IMR-90 (cell line): ENCODE results near the gene FLT3. TPM values are rescaled to one million over a fixed set of nuclear protein-coding genes. Genes with fewer than 3 reads are reported as not detected.

Experiments used
- ATAC-seq: fragments of 200-7000 bp; cut with Tn5 transposase; 2 replicates; pipeline ENCODE4 v1.9.1; 2020; ENCODE audit warnings: low read depth, mild to moderate bottlenecking, moderate library complexity
- BruUV-seq: library from RNA; stranded (reverse); fragments of 400-500 nt; replicated peaks from 2 replicates; lab custom pipeline; 2021; lab: Mats Ljungman, UMichigan
- CTCF ChIA-PET: fragments of 300-600 bp; formaldehyde crosslinking; extraction: SDS; loops from one replicate; lab custom pipeline; 2021; ENCODE audit warnings: antibody characterized with exemption; lab: Yijun Ruan, JAX
- POLR2A ChIA-PET: fragments of 300-600 bp; sonication (Branson Sonifier 250); formaldehyde crosslinking; loops from one replicate; lab custom pipeline; 2022; ENCODE audit warnings: antibody characterized with exemption; ENCODE audit not compliant: unreplicated experiment; lab: Charles Lee
- DNase-seq: peaks from one replicate; pipeline ENCODE4 v3.0.0; 2013
- H2AFZ ChIP-seq: replicated peaks from 2 replicates; pipeline ENCODE3; 2013; ENCODE audit warnings: low read length, mild to moderate bottlenecking; ENCODE audit not compliant: poor library complexity
- H2AK5ac ChIP-seq: 2 replicates; pipeline ENCODE4 v1.6.1; 2013; ENCODE audit warnings: low read depth, low read length, inconsistent platforms
- H2AK9ac ChIP-seq: replicated peaks from 2 replicates; pipeline ENCODE3; 2013; ENCODE audit warnings: mild to moderate bottlenecking, low read depth, low read length, moderate library complexity; ENCODE audit not compliant: poor library complexity
- H2BK120ac ChIP-seq: 2 replicates; pipeline ENCODE4 v1.6.1; 2013; ENCODE audit warnings: low read depth, low read length, inconsistent platforms
- H2BK15ac ChIP-seq: 3 replicates; pipeline ENCODE4 v1.6.1; 2013; ENCODE audit warnings: low read depth, low read length, inconsistent platforms
- H2BK20ac ChIP-seq: 2 replicates; pipeline ENCODE4 v1.6.1; 2013; ENCODE audit warnings: low read depth, mild to moderate bottlenecking, inconsistent platforms, low read length, moderate library complexity
- H2BK5ac ChIP-seq: 2 replicates; pipeline ENCODE4 v1.6.1; 2013; ENCODE audit warnings: mild to moderate bottlenecking, low read depth, low read length, inconsistent platforms; ENCODE audit not compliant: poor library complexity, severe bottlenecking
- H3K14ac ChIP-seq: replicated peaks from 2 replicates; pipeline ENCODE4 v1.6.1; 2013; ENCODE audit warnings: low read depth, low read length, inconsistent platforms
- H3K18ac ChIP-seq: 2 replicates; pipeline ENCODE4 v1.6.1; 2013; ENCODE audit warnings: low read depth, low read length, control low read depth
- H3K23ac ChIP-seq: 2 replicates; pipeline ENCODE4 v1.6.1; 2013; ENCODE audit warnings: low read depth, low read length, inconsistent platforms
- H3K27ac ChIP-seq: 2 replicates; pipeline ENCODE4 v1.5.1; 2013; ENCODE audit warnings: mild to moderate bottlenecking, control low read depth, low read length; ENCODE audit not compliant: insufficient read depth
- H3K27me3 ChIP-seq: 2 replicates; pipeline ENCODE4 v1.6.1; 2013; ENCODE audit warnings: low read length; ENCODE audit not compliant: control insufficient read depth, insufficient read depth
- H3K36me3 ChIP-seq: 2 replicates; pipeline ENCODE4 v1.6.1; 2013; ENCODE audit warnings: low read length, mixed read lengths; ENCODE audit not compliant: control insufficient read depth, insufficient read depth
- H3K4ac ChIP-seq: 2 replicates; pipeline ENCODE4 v1.6.1; 2013; ENCODE audit warnings: low read depth, low read length, inconsistent platforms
- H3K4me1 ChIP-seq: 2 replicates; pipeline ENCODE4 v1.6.1; 2013; ENCODE audit warnings: low read length, mixed read lengths; ENCODE audit not compliant: control insufficient read depth, insufficient read depth
- H3K4me2 ChIP-seq: 2 replicates; pipeline ENCODE4 v1.6.1; 2013; ENCODE audit warnings: low read depth, mild to moderate bottlenecking, control low read depth, low read length, moderate library complexity
- H3K4me3 ChIP-seq: 2 replicates; pipeline ENCODE4 v1.5.1; 2013; ENCODE audit warnings: low read depth, mild to moderate bottlenecking, control low read depth, low read length, moderate library complexity; ENCODE audit not compliant: insufficient read depth
- H3K56ac ChIP-seq: 2 replicates; pipeline ENCODE4 v1.6.1; 2013; ENCODE audit warnings: low read length, inconsistent platforms; ENCODE audit not compliant: insufficient read depth; ENCODE audit errors: extremely low read depth
- H3K79me1 ChIP-seq, 2 experiments: 2 replicates each; pipeline ENCODE4 v1.6.1; 2013; ENCODE audit warnings: low read length in 2 of 2, inconsistent platforms in 1 of 2, low read depth in 1 of 2
- H3K9ac ChIP-seq: 2 replicates; pipeline ENCODE4 v1.6.1; 2013; ENCODE audit warnings: low read depth, low read length, control low read depth
- H3K9me1 ChIP-seq: 2 replicates; pipeline ENCODE4 v1.6.1; 2013; ENCODE audit warnings: low read length, inconsistent platforms; ENCODE audit not compliant: insufficient read depth
- H3K9me3 ChIP-seq: 2 replicates; pipeline ENCODE4 v1.6.1; 2013; ENCODE audit warnings: low read length; ENCODE audit not compliant: control insufficient read depth, insufficient read depth
- H4K20me1 ChIP-seq: 2 replicates; pipeline ENCODE4 v1.6.1; 2013; ENCODE audit warnings: low read length, inconsistent platforms; ENCODE audit not compliant: insufficient read depth
- H4K5ac ChIP-seq: 2 replicates; pipeline ENCODE4 v1.6.1; 2013; ENCODE audit warnings: mild to moderate bottlenecking, low read depth, low read length, control low read depth
- H4K8ac ChIP-seq, 2 experiments: 2 replicates each; pipeline ENCODE4 v1.6.1; 2013; ENCODE audit warnings: low read depth in 2 of 2, low read length in 2 of 2, control low read depth in 1 of 2, inconsistent platforms in 1 of 2
- H4K91ac ChIP-seq: 2 replicates; pipeline ENCODE4 v1.6.1; 2013; ENCODE audit warnings: low read depth, low read length, inconsistent platforms; ENCODE audit not compliant: insufficient read depth
- CEBPB ChIP-seq: IDR thresholded peaks from 2 replicates; pipeline ENCODE4 v1.6.1; 2012; ENCODE audit warnings: low read depth, low read length, improper control_type of control experiment
- CHD1 ChIP-seq: IDR thresholded peaks from 2 replicates; pipeline ENCODE4 v1.6.1; 2012; ENCODE audit warnings: low read depth, low read length, improper control_type of control experiment
- dilution Hi-C: fragments of 300-500 bp; cut with HindIII; formaldehyde crosslinking; loops from one replicate; pipeline ENCODE4 v1.14.3; 2018; ENCODE audit warnings: low sequenced_read_pairs; ENCODE audit not compliant: unreplicated experiment
- in situ Hi-C: fragments of 300-500 bp; cut with MboI; formaldehyde crosslinking; loops from 3 replicates; pipeline ENCODE4 v1.14.3; 2019; ENCODE audit warnings: low sequenced_read_pairs, inconsistent platforms, mixed read lengths
- intact Hi-C: fragments of 100-400 bp; cut with micrococcal nuclease; formaldehyde crosslinking; loops from 2 replicates; pipeline ENCODE4 v1.10.0; 2022
- polyA plus RNA-seq, 3 experiments: library from polyadenylated mRNA; depleted of rRNA; stranded (reverse); fragments of >200 nt; gene quantifications; 2 replicates each; pipeline ENCODE4 v1.2.3, GENCODE V29; 2012; ENCODE audit warnings: low replicate concordance in 1 of 3
- total RNA-seq: library from RNA; depleted of rRNA; stranded (reverse); fragments of >200 nt; gene quantifications from 2 replicates; pipeline ENCODE4 v1.2.3, GENCODE V29; 2012

The FLT3 gene
- total and polyA plus RNA-seq, 2 of the 4 experiments (the other 2 are of a cell fraction), result not detected

DNA sequence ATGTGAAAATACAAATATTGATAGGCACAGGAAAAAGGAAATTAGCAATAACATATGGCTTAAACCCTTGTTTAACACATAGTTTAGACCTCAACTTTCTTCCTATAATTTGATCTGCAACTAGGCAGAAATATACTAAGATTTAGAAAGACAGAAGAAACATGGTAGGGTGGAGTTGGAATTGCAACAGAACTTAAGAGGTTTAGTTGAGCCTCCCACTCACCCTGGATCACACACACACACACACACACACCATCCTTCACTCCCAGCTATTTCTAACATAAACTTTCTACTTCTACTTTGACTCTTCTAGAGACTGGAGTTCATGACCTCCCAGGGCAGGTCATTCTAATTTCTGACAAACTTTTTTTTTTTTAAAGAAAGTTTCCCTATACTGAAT, 47.4 kb downstream of the FLT3 start:
- no peaks in the 10 kb centered on the region for H3K36me3 ChIP-seq
- H3K4me3 ChIP-seq, result no peak overlapping the region
- no peak overlapping the region for H3K4ac ChIP-seq
- in situ Hi-C loops, result no loop called here
- H2AK5ac ChIP-seq, result no peak overlapping the region
- no peak overlapping the region for H2AFZ ChIP-seq
- TF ChIP-seq CEBPB (0 out of 2 replicates have a peak, but pooled peaks have one; percentile 8), CHD1 (no peak)
- CTCF ChIA-PET, result no interaction called here
- no peak overlapping the region for H2AK9ac ChIP-seq
- dilution Hi-C loops, result no loop called here
- H3K4me1 ChIP-seq, result peaks cover 2% of the 10 kb centered on the region
- intact Hi-C loops, result no loop called here
- H2BK15ac ChIP-seq, result no peak overlapping the region
- no peak overlapping the region for H3K27ac ChIP-seq
- H3K23ac ChIP-seq, result no peak overlapping the region
- H3K56ac ChIP-seq, result no peak overlapping the region
- no peak overlapping the region for H3K9ac ChIP-seq
- no peaks in the 10 kb centered on the region for H3K9me3 ChIP-seq
- POLR2A ChIA-PET, result no interaction called here
- no peak overlapping the region for H4K8ac ChIP-seq
- H3K9me1 ChIP-seq, result no peaks in the 10 kb centered on the region
- no peak overlapping the region for H4K91ac ChIP-seq
- no peak overlapping the region for H2BK120ac ChIP-seq
- H2BK5ac ChIP-seq, result no peak overlapping the region
- H3K79me1 ChIP-seq, result no peaks in the 10 kb centered on the region
- H2BK20ac ChIP-seq, result no peak overlapping the region
- no TSS peak for BruUV-seq
- no peak overlapping the region for H4K5ac ChIP-seq
- ATAC-seq, result peak; percentile 27; the same call in 1 of the 2 replicates
- peak; percentile 41 for DNase-seq
- H3K18ac ChIP-seq, result no peak overlapping the region
- H4K20me1 ChIP-seq, result no peaks in the 10 kb centered on the region
- H3K27me3 ChIP-seq, result peaks cover 13% of the 10 kb centered on the region
- H3K14ac ChIP-seq, result no peak overlapping the region
- no peak overlapping the region for H3K4me2 ChIP-seq
